Measurements from ENCODE around the gene DTYMK. TPM values are rescaled to one million over a fixed set of nuclear protein-coding genes. Genes with fewer than 3 reads are reported as not detected.

DTYMK gene
- total RNA-seq, 2 experiments from 2014 or later: 4.8 to 6.0 TPM

GRCh38 chr2:241730671-241731293, 44.2 kb upstream of the DTYMK start:
- H3K36me3 Mint-ChIP-seq (ENCODE audit: low read depth): peaks cover 1% of the 10 kb centered on the region
- H3K27ac Mint-ChIP-seq: no peak overlapping the region
- Histone ChIP-seq H3K27me3 (ENCODE audit: control insufficient read depth in 1 of 2, insufficient read depth in 2 of 2, low read length in 2 of 2) (no peaks in the 10 kb centered on the region), H3K36me3 (ENCODE audit: insufficient read depth, low read length) (no peaks in the 10 kb centered on the region), H3K4me3 (ENCODE audit: low read length) (no peak overlapping the region), H3K4me1 (ENCODE audit: insufficient read depth, low read length) (peaks cover 33% of the 10 kb centered on the region), H3K27ac (ENCODE audit: low read depth in 1 of 2, low read length in 2 of 2) (no peak overlapping the region), H3K9me3 (ENCODE audit: control insufficient read depth in 1 of 2, insufficient read depth in 1 of 2, low read length in 2 of 2) (no peaks in the 10 kb centered on the region)
- no peaks in the 10 kb centered on the region for H3K9me3 Mint-ChIP-seq
- ChIA-PET POLR2A (interaction anchor here (4.4 kb wide), 1 partner anchor 30 kb away, joined by 49 read pairs; the partner anchor contains the start of gene ING5), CTCF (no interaction called here)
- peaks cover 4% of the 10 kb centered on the region for H3K4me1 Mint-ChIP-seq (ENCODE audit: low read depth)
- TF ChIP-seq, protein P1, sequence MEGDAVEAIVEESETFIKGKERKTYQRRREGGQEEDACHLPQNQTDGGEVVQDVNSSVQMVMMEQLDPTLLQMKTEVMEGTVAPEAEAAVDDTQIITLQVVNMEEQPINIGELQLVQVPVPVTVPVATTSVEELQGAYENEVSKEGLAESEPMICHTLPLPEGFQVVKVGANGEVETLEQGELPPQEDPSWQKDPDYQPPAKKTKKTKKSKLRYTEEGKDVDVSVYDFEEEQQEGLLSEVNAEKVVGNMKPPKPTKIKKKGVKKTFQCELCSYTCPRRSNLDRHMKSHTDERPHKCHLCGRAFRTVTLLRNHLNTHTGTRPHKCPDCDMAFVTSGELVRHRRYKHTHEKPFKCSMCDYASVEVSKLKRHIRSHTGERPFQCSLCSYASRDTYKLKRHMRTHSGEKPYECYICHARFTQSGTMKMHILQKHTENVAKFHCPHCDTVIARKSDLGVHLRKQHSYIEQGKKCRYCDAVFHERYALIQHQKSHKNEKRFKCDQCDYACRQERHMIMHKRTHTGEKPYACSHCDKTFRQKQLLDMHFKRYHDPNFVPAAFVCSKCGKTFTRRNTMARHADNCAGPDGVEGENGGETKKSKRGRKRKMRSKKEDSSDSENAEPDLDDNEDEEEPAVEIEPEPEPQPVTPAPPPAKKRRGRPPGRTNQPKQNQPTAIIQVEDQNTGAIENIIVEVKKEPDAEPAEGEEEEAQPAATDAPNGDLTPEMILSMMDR (IDR thresholded peaks at IDR 0.05): no peak
- intact Hi-C loops (cut with DNase I, micrococcal nuclease): loop anchor here (5.0 to 10.0 kb wide), 5 partner anchors 93 to 878 kb away; partner anchors contain the start of genes ATG4B (in 1 of the 2), FARP2 (in 1 of the 2), PPP1R7 (in 1 of the 2) and THAP4 (in 1 of the 2)
- DNase-seq (no peak), ATAC-seq (ENCODE audit: poor library complexity) (no peak)
- peak overlapping the region; percentile 34 for H3K4me3 Mint-ChIP-seq
- no peaks in the 10 kb centered on the region for H3K27me3 Mint-ChIP-seq

DNA sequence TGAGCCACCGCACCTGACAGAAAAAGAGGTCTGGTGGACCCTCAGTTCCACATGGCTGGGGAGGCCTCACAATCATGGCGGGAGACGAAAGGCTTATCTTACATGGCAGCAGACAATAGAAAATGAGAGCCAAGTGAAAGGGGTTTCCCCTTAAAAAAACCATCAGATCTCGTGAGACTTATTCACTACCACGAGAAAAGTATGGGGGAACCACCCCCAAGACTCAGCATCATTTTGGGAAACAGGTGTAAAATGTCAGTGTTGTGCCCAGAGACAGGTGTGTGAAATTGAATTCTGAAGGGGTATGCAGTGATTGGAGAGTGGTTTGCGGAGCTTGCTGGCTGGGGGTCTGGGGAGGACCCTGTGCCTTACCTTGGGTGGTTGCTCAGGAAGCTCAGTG, 43.3 kb upstream of the DTYMK start:
- Histone ChIP-seq H3K36me3 (ENCODE audit: insufficient read depth, low read length) (no peaks in the 10 kb centered on the region), H3K27ac (ENCODE audit: low read depth in 1 of 2, low read length in 2 of 2) (no peak overlapping the region), H3K9me3 (ENCODE audit: control insufficient read depth in 1 of 2, insufficient read depth in 1 of 2, low read length in 2 of 2) (no peaks in the 10 kb centered on the region), H3K4me3 (ENCODE audit: low read length) (no peak overlapping the region), H3K4me1 (ENCODE audit: insufficient read depth, low read length) (peaks cover 27% of the 10 kb centered on the region), H3K27me3 (ENCODE audit: control insufficient read depth in 1 of 2, insufficient read depth in 2 of 2, low read length in 2 of 2) (no peaks in the 10 kb centered on the region)
- intact Hi-C loops (cut with DNase I, micrococcal nuclease): loop anchor here (5.0 to 10.0 kb wide), 5 partner anchors 93 to 878 kb away; partner anchors contain the start of genes ATG4B (in 1 of the 2), FARP2 (in 1 of the 2), PPP1R7 (in 1 of the 2) and THAP4 (in 1 of the 2)
- ATAC-seq (ENCODE audit: poor library complexity) (no peak), DNase-seq (no peak)
- ChIA-PET CTCF (no interaction called here), POLR2A (no interaction called here)
- no peaks in the 10 kb centered on the region for H3K27me3 Mint-ChIP-seq
- H3K27ac Mint-ChIP-seq: no peak overlapping the region
- no peaks in the 10 kb centered on the region for H3K9me3 Mint-ChIP-seq
- H3K4me3 Mint-ChIP-seq: no peak overlapping the region
- TF ChIP-seq, protein P1 (IDR thresholded peaks at IDR 0.05): no peak
- H3K36me3 Mint-ChIP-seq (ENCODE audit: low read depth): peaks cover 6% of the 10 kb centered on the region
- peaks cover 4% of the 10 kb centered on the region for H3K4me1 Mint-ChIP-seq (ENCODE audit: low read depth)

DNA sequence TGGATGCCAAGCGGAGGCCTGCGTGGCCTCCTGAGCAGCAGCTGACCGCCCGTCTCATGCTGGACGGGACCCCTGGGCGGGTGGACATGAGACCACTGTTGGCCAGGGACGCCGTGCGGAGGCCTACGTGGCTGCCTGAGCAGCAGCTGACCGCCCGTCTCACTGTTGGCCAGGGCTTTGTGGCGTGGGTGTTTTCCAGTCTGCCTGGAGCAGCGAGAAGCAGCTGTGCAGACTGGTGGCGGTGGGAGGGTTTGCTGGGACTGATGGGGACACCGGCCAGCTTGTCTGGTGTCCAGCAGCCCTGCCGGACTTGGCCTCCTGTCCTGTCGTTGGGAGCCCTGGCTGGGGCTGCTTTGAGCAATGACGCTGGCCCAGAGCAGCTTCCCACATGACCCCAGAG, 42.0 kb upstream of the DTYMK start:
- Histone ChIP-seq H3K4me3 (ENCODE audit: low read length) (no peak overlapping the region), H3K4me1 (ENCODE audit: insufficient read depth, low read length) (peaks cover 20% of the 10 kb centered on the region), H3K36me3 (ENCODE audit: insufficient read depth, low read length) (peaks cover 9% of the 10 kb centered on the region), H3K27me3 (ENCODE audit: control insufficient read depth in 1 of 2, insufficient read depth in 2 of 2, low read length in 2 of 2) (no peaks in the 10 kb centered on the region), H3K27ac (ENCODE audit: low read depth in 1 of 2, low read length in 2 of 2) (no peak overlapping the region), H3K9me3 (ENCODE audit: control insufficient read depth in 1 of 2, insufficient read depth in 1 of 2, low read length in 2 of 2) (peaks cover 0 to under 1% of the 10 kb centered on the region in 2 experiments)
- ChIA-PET POLR2A (no interaction called here), CTCF (interaction anchor here (1.1 kb wide), 1 partner anchor 26 kb away, joined by 3 read pairs; no protein-coding TSS in a partner anchor)
- no peak overlapping the region for H3K4me3 Mint-ChIP-seq
- DNase-seq (no peak), ATAC-seq (ENCODE audit: poor library complexity) (no peak)
- H3K27me3 Mint-ChIP-seq: no peaks in the 10 kb centered on the region
- no peak overlapping the region for H3K27ac Mint-ChIP-seq
- no peaks in the 10 kb centered on the region for H3K9me3 Mint-ChIP-seq
- intact Hi-C loops (cut with DNase I, micrococcal nuclease): no loop called here
- H3K36me3 Mint-ChIP-seq (ENCODE audit: low read depth): peaks cover 13% of the 10 kb centered on the region
- TF ChIP-seq, protein P1 (IDR thresholded peaks at IDR 0.05): no peak
- H3K4me1 Mint-ChIP-seq (ENCODE audit: low read depth): peaks cover 4% of the 10 kb centered on the region

Measured in CD4-positive, alpha-beta T cell (primary cell).